ENCODE results near the gene PDE8B.

DNA sequence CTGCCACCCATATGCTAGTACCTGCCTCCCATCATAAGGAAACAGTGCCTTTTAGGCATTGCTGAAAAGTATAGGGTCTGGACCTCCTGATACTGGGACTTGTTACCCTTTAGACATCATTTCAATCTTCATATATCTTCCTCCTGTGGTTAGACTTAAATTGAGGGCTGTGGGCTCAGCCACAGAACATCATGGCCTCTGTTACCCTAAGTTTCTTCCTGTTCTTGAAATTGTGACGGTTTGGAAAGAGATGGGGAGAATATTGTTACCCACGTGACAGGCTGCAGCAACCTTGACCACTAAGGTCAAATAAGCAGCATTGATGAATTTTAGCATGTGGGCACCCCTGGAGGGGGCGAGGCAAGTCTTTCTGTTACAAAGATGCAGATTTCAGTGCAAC is 87.7 kb downstream of the PDE8B start:
- TF ChIP-seq ZNF274 (IDR thresholded peaks at IDR 0.05; ENCODE audit: low read depth, low read length) (no peak), SUZ12 (IDR thresholded peaks at IDR 0.05; ENCODE audit: extremely low read depth, insufficient read depth, insufficient read length) (no peak)

Measured in NT2/D1 (cell line).